H9 (cell line): ENCODE data around the gene NRXN3. TPM values are rescaled to one million over a fixed set of nuclear protein-coding genes. Genes with fewer than 3 reads are reported as not detected.

Source experiments
- DNase-seq: peaks from one replicate; pipeline ENCODE4 v3.0.0-alpha.2; 2017
- H2AFZ ChIP-seq: one replicate; pipeline ENCODE4 v1.6.1; 2013; ENCODE audit warnings: mild to moderate bottlenecking, low read length, control low read depth, moderate library complexity
- H2AK5ac ChIP-seq: 2 replicates; pipeline ENCODE4 v1.6.1; 2013; ENCODE audit warnings: low read length, control low read depth, mixed read lengths; ENCODE audit not compliant: insufficient read length
- H2BK120ac ChIP-seq: one replicate; pipeline ENCODE4 v1.6.1; 2013; ENCODE audit warnings: low read depth, mild to moderate bottlenecking, low read length, control low read depth, inconsistent platforms; ENCODE audit not compliant: poor library complexity, severe bottlenecking
- H2BK12ac ChIP-seq: 2 replicates; pipeline ENCODE4 v1.6.1; 2013; ENCODE audit warnings: low read length, control low read depth, mixed read lengths, low read depth; ENCODE audit not compliant: insufficient read length
- H2BK15ac ChIP-seq: 2 replicates; pipeline ENCODE4 v1.6.1; 2013; ENCODE audit warnings: low read depth, low read length, control low read depth
- H2BK20ac ChIP-seq: one replicate; pipeline ENCODE4 v1.6.1; 2013; ENCODE audit warnings: low read depth, mild to moderate bottlenecking, low read length, control low read depth, inconsistent platforms; ENCODE audit not compliant: poor library complexity, severe bottlenecking
- H2BK5ac ChIP-seq: 2 replicates; pipeline ENCODE4 v1.6.1; 2013; ENCODE audit warnings: low read length, control low read depth, mixed read lengths; ENCODE audit not compliant: insufficient read length
- H3K14ac ChIP-seq: 2 replicates; pipeline ENCODE4 v1.6.1; 2013; ENCODE audit warnings: low read length, control low read depth; ENCODE audit not compliant: insufficient read depth
- H3K18ac ChIP-seq: 2 replicates; pipeline ENCODE4 v1.6.1; 2013; ENCODE audit warnings: low read depth, mild to moderate bottlenecking, mixed read lengths, low read length, control low read depth; ENCODE audit not compliant: insufficient read length
- H3K23ac ChIP-seq: 2 replicates; pipeline ENCODE4 v1.6.1; 2013; ENCODE audit warnings: low read length, control low read depth, mixed read lengths, low read depth; ENCODE audit not compliant: insufficient read length
- H3K23me2 ChIP-seq: 2 replicates; pipeline ENCODE4 v1.6.1; 2013; ENCODE audit warnings: low read depth, mild to moderate bottlenecking, mixed read lengths, low read length, control low read depth; ENCODE audit not compliant: insufficient read length, poor library complexity, severe bottlenecking
- H3K27ac ChIP-seq: 2 replicates; pipeline ENCODE4 v1.5.1; 2013; ENCODE audit warnings: low read length, control low read depth, mixed read lengths, low read depth; ENCODE audit not compliant: insufficient read length
- H3K27me3 ChIP-seq: 2 replicates; pipeline ENCODE4 v1.6.1; 2013; ENCODE audit warnings: low read length, control low read depth, inconsistent platforms; ENCODE audit not compliant: insufficient read depth
- H3K4ac ChIP-seq: 2 replicates; pipeline ENCODE4 v1.6.1; 2013; ENCODE audit warnings: low read depth, mild to moderate bottlenecking, control low read depth, inconsistent platforms, low read length, moderate library complexity
- H3K4me1 ChIP-seq: 2 replicates; pipeline ENCODE4 v1.6.1; 2013; ENCODE audit warnings: low read length, control low read depth, inconsistent platforms; ENCODE audit not compliant: insufficient read depth
- H3K4me2 ChIP-seq: 2 replicates; pipeline ENCODE4 v1.6.1; 2013; ENCODE audit warnings: low read length, control low read depth, mixed read lengths; ENCODE audit not compliant: insufficient read length, insufficient read depth
- H3K56ac ChIP-seq: 2 replicates; pipeline ENCODE4 v1.6.1; 2013; ENCODE audit warnings: low read depth, mild to moderate bottlenecking, mixed read lengths, low read length, control low read depth; ENCODE audit not compliant: insufficient read length
- H3K79me1 ChIP-seq: 2 replicates; pipeline ENCODE4 v1.6.1; 2013; ENCODE audit warnings: low read depth, mild to moderate bottlenecking, moderate library complexity, low read length, control low read depth, inconsistent platforms; ENCODE audit not compliant: insufficient read depth, poor library complexity, severe bottlenecking
- H3K79me2 ChIP-seq: 2 replicates; pipeline ENCODE4 v1.6.1; 2013; ENCODE audit warnings: low read length, control low read depth, inconsistent platforms; ENCODE audit not compliant: insufficient read depth
- H3K9ac ChIP-seq: 2 replicates; pipeline ENCODE4 v1.6.1; 2013; ENCODE audit warnings: low read length, control low read depth, mixed read lengths; ENCODE audit not compliant: insufficient read length; ENCODE audit errors: extremely low read depth
- H3K9me3 ChIP-seq: one replicate; pipeline ENCODE4 v1.6.1; 2013; ENCODE audit warnings: low read depth, low read length, inconsistent platforms; ENCODE audit not compliant: control insufficient read depth
- H3T11ph ChIP-seq: one replicate; pipeline ENCODE4 v1.6.1; 2013; ENCODE audit warnings: mild to moderate bottlenecking, low read length, control low read depth, inconsistent platforms
- H4K20me1 ChIP-seq: one replicate; pipeline ENCODE4 v1.6.1; 2013; ENCODE audit not compliant: control insufficient read depth, insufficient read length, insufficient read depth
- H4K5ac ChIP-seq: 2 replicates; pipeline ENCODE4 v1.6.1; 2013; ENCODE audit warnings: low read depth, mild to moderate bottlenecking, mixed read lengths, low read length, control low read depth; ENCODE audit not compliant: insufficient read length
- H4K8ac ChIP-seq: replicated peaks from 2 replicates; pipeline ENCODE4 v1.6.1; 2013; ENCODE audit warnings: low read length, control low read depth, mixed read lengths, low read depth; ENCODE audit not compliant: insufficient read length
- H4K91ac ChIP-seq: 2 replicates; pipeline ENCODE4 v1.6.1; 2013; ENCODE audit warnings: low read depth, mild to moderate bottlenecking, moderate library complexity, mixed read lengths, low read length, control low read depth; ENCODE audit not compliant: insufficient read length
- H3K27ac Mint-ChIP-seq, 3 experiments: 2 replicates in 2 of 3; 3 replicates in 1 of 3; pipeline ENCODE4 v1.8.0; 2020 to 2021; ENCODE audit warnings: mixed read lengths in 3 of 3, mild to moderate bottlenecking in 1 of 3, moderate library complexity in 1 of 3
- H3K27me3 Mint-ChIP-seq: 2 replicates; pipeline ENCODE4 v1.8.0; 2021; ENCODE audit warnings: low read depth, mild to moderate bottlenecking, moderate library complexity, mixed read lengths
- H3K36me3 Mint-ChIP-seq, 3 experiments: 2 replicates in 2 of 3; 3 replicates in 1 of 3; pipeline ENCODE4 v1.8.0; 2020 to 2021; ENCODE audit warnings: low read depth in 3 of 3, mixed read lengths in 3 of 3; ENCODE audit not compliant: insufficient read depth in 1 of 3
- H3K4me1 Mint-ChIP-seq, 2 experiments: 2 replicates each; pipeline ENCODE4 v1.8.0; 2020; ENCODE audit warnings: mixed read lengths in 2 of 2
- H3K4me3 Mint-ChIP-seq, 2 experiments: 2 replicates in 1 of 2; 3 replicates in 1 of 2; pipeline ENCODE4 v1.8.0; 2020 to 2021; ENCODE audit warnings: mild to moderate bottlenecking in 2 of 2, mixed read lengths in 2 of 2, moderate library complexity in 1 of 2
- H3K9me3 Mint-ChIP-seq, 2 experiments: 2 replicates in 1 of 2; 3 replicates in 1 of 2; pipeline ENCODE4 v1.8.0; 2020; ENCODE audit warnings: mild to moderate bottlenecking in 2 of 2, mixed read lengths in 2 of 2, moderate library complexity in 1 of 2
- CTCF ChIP-seq: fragments of 200-600 bp; sonication (generic); conservative IDR thresholded peaks from 3 replicates; pipeline ENCODE4 v1.8.0; 2021; ENCODE audit warnings: antibody characterized with exemption, mild to moderate bottlenecking
- WGBS: extraction: QIAGEN DNeasy Blood & Tissue Kit; methylation state at CpG from one replicate; pipeline ENCODE4 v1.1.7; 2013; ENCODE audit warnings: missing lambda C conversion rate, low lambda C conversion rate, mixed read lengths; ENCODE audit not compliant: insufficient read length; ENCODE audit errors: extremely low coverage; 5-methylcytosine and 5-hydroxymethylcytosine counted together
- total RNA-seq: library from RNA; stranded (reverse); gene quantifications from 2 replicates; pipeline ENCODE4 v1.2.1, GENCODE V29; 2021

The NRXN3 gene
- total RNA-seq, 1 experiment from 2014 or later: 1.8 TPM

- Histone ChIP-seq H3K9ac (no peak overlapping the region), H3K4me2 (no peak overlapping the region), H3K27me3 (no peaks in the 10 kb centered on the region), H3K79me2 (no peaks in the 10 kb centered on the region), H3T11ph (no peak overlapping the region), H4K20me1 (no peaks in the 10 kb centered on the region), H2BK12ac (no peak overlapping the region), H4K8ac (no peak overlapping the region), H2BK15ac (no peak overlapping the region), H2AFZ (no peak overlapping the region), H3K4me1 (no peaks in the 10 kb centered on the region), H3K23me2 (no peaks in the 10 kb centered on the region), H3K27ac (no peak overlapping the region), H3K56ac (no peak overlapping the region), H2BK120ac (no peak overlapping the region), H3K4ac (no peak overlapping the region), H3K23ac (no peak overlapping the region), H3K14ac (no peak overlapping the region), H4K5ac (no peak overlapping the region), H2AK5ac (no peak overlapping the region), H3K9me3 (no peaks in the 10 kb centered on the region), H2BK20ac (no peak overlapping the region), H2BK5ac (no peak overlapping the region), H4K91ac (no peak overlapping the region), H3K18ac (no peak overlapping the region), H3K79me1 (no peaks in the 10 kb centered on the region)
- H3K36me3 Mint-ChIP-seq: no peaks in the 10 kb centered on the region; a peak in 1 of 7 replicates
- WGBS: no CpG with 5 or more reads among the region's 1 CpG
- no peaks in the 10 kb centered on the region; a peak in 1 of 5 replicates for H3K9me3 Mint-ChIP-seq
- TF ChIP-seq CTCF: no peak
- no peaks in the 10 kb centered on the region; the same call in 1 of the 2 replicates for H3K27me3 Mint-ChIP-seq
- H3K4me1 Mint-ChIP-seq: peaks cover 7 to 9% of the 10 kb centered on the region in 2 experiments; a peak in 3 of 4 replicates
- H3K27ac Mint-ChIP-seq: no peak overlapping the region
- DNase-seq: no peak
- no peak overlapping the region for H3K4me3 Mint-ChIP-seq
Measured at GRCh38 chr14:78653173-78653572, 483.0 kb downstream of the NRXN3 start.
